ENCODE measurements around the gene TPP2.
A peak's percentile ranks its signal among the peaks of the same experiment; 100 is the strongest.

Gene TPP2

GRCh38 chr13:102566513-102566912 lies 30.3 kb upstream of the TPP2 start:
- TF ChIP-seq EP300 (IDR thresholded peaks at IDR 0.05; ENCODE audit: borderline replicate concordance): no peak
- no peak for TF ChIP-seq MAX (IDR thresholded peaks at IDR 0.05)
- no peak for TF ChIP-seq CEBPB (IDR thresholded peaks at IDR 0.05)
- no peak for TF ChIP-seq RAD21 (IDR thresholded peaks at IDR 0.05; ENCODE audit: low read depth)
- no peak for TF ChIP-seq YY1 (IDR thresholded peaks at IDR 0.05; ENCODE audit: low read depth)
- TF ChIP-seq USF1 (IDR thresholded peaks at IDR 0.05): no peak
- TF ChIP-seq ZBTB7A (IDR thresholded peaks at IDR 0.05; ENCODE audit: low read depth): no peak
- no peak for TF ChIP-seq TCF12 (IDR thresholded peaks at IDR 0.05; ENCODE audit: low read depth)
- TF ChIP-seq TAF1 (IDR thresholded peaks at IDR 0.05; ENCODE audit: low read depth): no peak
- TF ChIP-seq CREB1 (IDR thresholded peaks at IDR 0.05; ENCODE audit: low read depth): no peak
- no peak for TF ChIP-seq TEAD4 (IDR thresholded peaks at IDR 0.05)
- no peak for TF ChIP-seq REST (IDR thresholded peaks at IDR 0.05; ENCODE audit: low read depth)
- TF ChIP-seq EGR1 (IDR thresholded peaks at IDR 0.05): no peak
- no peak for TF ChIP-seq FOXM1 (IDR thresholded peaks at IDR 0.05; ENCODE audit: borderline replicate concordance, low read depth)
- no peak for TF ChIP-seq NFIC (IDR thresholded peaks at IDR 0.05)

GRCh38 chr13:102567857-102568256 lies 28.9 kb upstream of the TPP2 start:
- TF ChIP-seq REST (IDR thresholded peaks at IDR 0.05; ENCODE audit: low read depth) (peak; percentile 70), CREB1 (IDR thresholded peaks at IDR 0.05; ENCODE audit: low read depth) (no peak)

- TF ChIP-seq YY1 (IDR thresholded peaks at IDR 0.05; ENCODE audit: low read depth) (no peak), CEBPB (IDR thresholded peaks at IDR 0.05) (no peak), RAD21 (IDR thresholded peaks at IDR 0.05; ENCODE audit: low read depth) (no peak)
Measured at GRCh38 chr13:102569488-102569887, 27.3 kb upstream of the TPP2 start.

GRCh38 chr13:102571075-102571474 lies 25.7 kb upstream of the TPP2 start:
- no peak for TF ChIP-seq NFIC (IDR thresholded peaks at IDR 0.05)
- TF ChIP-seq FOXM1 (IDR thresholded peaks at IDR 0.05; ENCODE audit: borderline replicate concordance, low read depth): no peak
- no peak for TF ChIP-seq EP300 (IDR thresholded peaks at IDR 0.05; ENCODE audit: borderline replicate concordance)
- no peak for TF ChIP-seq TEAD4 (IDR thresholded peaks at IDR 0.05)
- no peak for TF ChIP-seq EGR1 (IDR thresholded peaks at IDR 0.05)
- TF ChIP-seq TAF1 (IDR thresholded peaks at IDR 0.05; ENCODE audit: low read depth): no peak
- no peak for TF ChIP-seq ZBTB7A (IDR thresholded peaks at IDR 0.05; ENCODE audit: low read depth)
- no peak for TF ChIP-seq YY1 (IDR thresholded peaks at IDR 0.05; ENCODE audit: low read depth)
- no peak for TF ChIP-seq RAD21 (IDR thresholded peaks at IDR 0.05; ENCODE audit: low read depth)
- TF ChIP-seq CEBPB (IDR thresholded peaks at IDR 0.05): no peak
- TF ChIP-seq MAX (IDR thresholded peaks at IDR 0.05): no peak
- no peak for TF ChIP-seq USF1 (IDR thresholded peaks at IDR 0.05)

- TF ChIP-seq MAX (IDR thresholded peaks at IDR 0.05): no peak
- TF ChIP-seq RAD21 (IDR thresholded peaks at IDR 0.05; ENCODE audit: low read depth): no peak
- TF ChIP-seq REST (IDR thresholded peaks at IDR 0.05; ENCODE audit: low read depth): no peak
- no peak for TF ChIP-seq NFIC (IDR thresholded peaks at IDR 0.05)
Measured at GRCh38 chr13:102572323-102572722, 24.5 kb upstream of the TPP2 start.

Data from Ishikawa (cell line).